Lung (tissue), 12 donors: Measurements from ENCODE around the gene CAMK2D. TPM values are rescaled to one million over a fixed set of nuclear protein-coding genes. Genes with fewer than 3 reads are reported as not detected.

ENCODE experiments used
- ATAC-seq: fragments of 200-7000 bp; cut with Tn5 transposase; one replicate; pipeline ENCODE4 v1.9.1; 2020; ENCODE audit warnings: moderate number of reproducible peaks; ENCODE audit not compliant: insufficient read depth, low FRiP score
- DNase-seq, 3 donors: peaks; one replicate each; pipeline ENCODE4 v3.0.0-alpha.2; 2013 to 2017
- H3K27ac ChIP-seq, 2 donors: one replicate each; pipeline ENCODE4 v1.5.1; 2013; ENCODE audit warnings: mild to moderate bottlenecking in 2 of 2, moderate library complexity in 2 of 2, control low read depth in 1 of 2, inconsistent platforms in 1 of 2, low read depth in 1 of 2, low read length in 1 of 2
- H3K27me3 ChIP-seq, 3 donors: one replicate each; pipeline ENCODE4 v1.5.1; 2013; ENCODE audit warnings: low read length in 2 of 3; ENCODE audit not compliant: control insufficient read depth in 3 of 3, insufficient read depth in 3 of 3
- H3K36me3 ChIP-seq, 4 donors: one replicate each; pipeline ENCODE4 v1.5.1; 2013; ENCODE audit warnings: low read length in 4 of 4, mild to moderate bottlenecking in 1 of 4, moderate library complexity in 1 of 4; ENCODE audit not compliant: control insufficient read depth in 4 of 4, insufficient read depth in 4 of 4
- H3K4me1 ChIP-seq, 5 donors: one replicate each; pipeline ENCODE4 v1.5.1; 2013; ENCODE audit warnings: low read length in 5 of 5, mild to moderate bottlenecking in 2 of 5, moderate library complexity in 1 of 5; ENCODE audit not compliant: control insufficient read depth in 5 of 5, insufficient read depth in 5 of 5
- H3K4me3 ChIP-seq: one replicate; pipeline ENCODE4 v1.5.1; 2013; ENCODE audit warnings: mild to moderate bottlenecking, control low read depth, moderate library complexity
- H3K9ac ChIP-seq, 2 donors: one replicate each; pipeline ENCODE4 v1.5.1; 2013; ENCODE audit warnings: low read length in 2 of 2, control low read depth in 1 of 2; ENCODE audit not compliant: insufficient read depth in 1 of 2
- H3K9me3 ChIP-seq, 4 donors: one replicate each; pipeline ENCODE4 v1.5.1; 2013; ENCODE audit warnings: low read length in 3 of 4, mild to moderate bottlenecking in 1 of 4, moderate library complexity in 1 of 4; ENCODE audit not compliant: control insufficient read depth in 4 of 4, insufficient read depth in 3 of 4
- WGBS, 2 donors: extraction: QIAGEN DNeasy Blood & Tissue Kit; methylation state at CpG; one replicate each; pipeline ENCODE4 v1.1.7; 2013; 5-methylcytosine and 5-hydroxymethylcytosine counted together
- polyA plus RNA-seq, 2 donors: library from polyadenylated mRNA; stranded (reverse); fragments of 200-250 nt; gene quantifications; one replicate each; pipeline ENCODE4 v1.2.1, GENCODE V29; 2013
- total RNA-seq, 2 donors: library from RNA; depleted of rRNA in 1 of 2; stranded (reverse); fragments of >200 nt in 1 of 2; gene quantifications; one replicate each; pipeline ENCODE4 v1.2.1, GENCODE V29; 2014 to 2021
- TF ChIP-seq, protein P1 (sequence below): IDR thresholded peaks from 2 replicates; pipeline ENCODE4 v1.5.1; 2012; ENCODE audit warnings: mild to moderate bottlenecking; ENCODE audit errors: control extremely low read depth, extremely low read depth
- donor health status: control.
- donor health status: control.
- donor health status: Bipolar disorder and iron deficiency.
- donor health status: healthy.
- donor health status: DM: yes; HTN: yes; CAD: no.

Gene CAMK2D
- total and polyA plus RNA-seq, 4 donors = 11.9 to 98.2 (median 36.6) TPM

DNA sequence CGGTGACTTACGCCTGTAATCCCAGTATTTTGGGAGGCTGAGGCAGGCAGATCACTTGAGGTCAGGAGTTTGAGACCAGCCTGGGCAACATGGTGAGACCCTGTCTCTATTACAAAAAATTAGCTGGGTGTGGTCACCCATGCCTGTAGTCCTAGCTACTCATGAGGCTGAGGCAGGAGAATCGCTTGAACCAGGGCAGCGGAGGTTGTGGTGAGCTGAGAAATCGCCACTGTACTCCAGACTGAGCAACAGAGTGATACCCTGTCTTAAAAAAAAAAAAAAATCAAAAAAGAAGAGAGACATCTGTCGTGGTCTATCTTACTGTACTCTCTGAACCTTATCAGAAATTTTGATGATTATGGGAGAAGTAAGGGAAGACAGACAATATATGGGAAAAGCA, 144.3 kb downstream of the CAMK2D start:
- H3K36me3 ChIP-seq = no peaks in the 10 kb centered on the region
- H3K27me3 ChIP-seq = no peaks in the 10 kb centered on the region
- DNase-seq (no peak), ATAC-seq (no peak)
- H3K9me3 ChIP-seq = no peaks in the 10 kb centered on the region
- H3K4me3 ChIP-seq = no peak overlapping the region
- TF ChIP-seq, protein P1, sequence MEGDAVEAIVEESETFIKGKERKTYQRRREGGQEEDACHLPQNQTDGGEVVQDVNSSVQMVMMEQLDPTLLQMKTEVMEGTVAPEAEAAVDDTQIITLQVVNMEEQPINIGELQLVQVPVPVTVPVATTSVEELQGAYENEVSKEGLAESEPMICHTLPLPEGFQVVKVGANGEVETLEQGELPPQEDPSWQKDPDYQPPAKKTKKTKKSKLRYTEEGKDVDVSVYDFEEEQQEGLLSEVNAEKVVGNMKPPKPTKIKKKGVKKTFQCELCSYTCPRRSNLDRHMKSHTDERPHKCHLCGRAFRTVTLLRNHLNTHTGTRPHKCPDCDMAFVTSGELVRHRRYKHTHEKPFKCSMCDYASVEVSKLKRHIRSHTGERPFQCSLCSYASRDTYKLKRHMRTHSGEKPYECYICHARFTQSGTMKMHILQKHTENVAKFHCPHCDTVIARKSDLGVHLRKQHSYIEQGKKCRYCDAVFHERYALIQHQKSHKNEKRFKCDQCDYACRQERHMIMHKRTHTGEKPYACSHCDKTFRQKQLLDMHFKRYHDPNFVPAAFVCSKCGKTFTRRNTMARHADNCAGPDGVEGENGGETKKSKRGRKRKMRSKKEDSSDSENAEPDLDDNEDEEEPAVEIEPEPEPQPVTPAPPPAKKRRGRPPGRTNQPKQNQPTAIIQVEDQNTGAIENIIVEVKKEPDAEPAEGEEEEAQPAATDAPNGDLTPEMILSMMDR = no peak
- H3K9ac ChIP-seq = no peak overlapping the region
- 93 to 95% methylated on average over 6 of the region's 6 CpGs for WGBS, 2 donors
- H3K4me1 ChIP-seq = peaks cover 0 to 7% (median 6%) of the 10 kb centered on the region in 5 donors
- peak overlapping the region in 1 of 2 donors; percentile 83 for H3K27ac ChIP-seq

DNA sequence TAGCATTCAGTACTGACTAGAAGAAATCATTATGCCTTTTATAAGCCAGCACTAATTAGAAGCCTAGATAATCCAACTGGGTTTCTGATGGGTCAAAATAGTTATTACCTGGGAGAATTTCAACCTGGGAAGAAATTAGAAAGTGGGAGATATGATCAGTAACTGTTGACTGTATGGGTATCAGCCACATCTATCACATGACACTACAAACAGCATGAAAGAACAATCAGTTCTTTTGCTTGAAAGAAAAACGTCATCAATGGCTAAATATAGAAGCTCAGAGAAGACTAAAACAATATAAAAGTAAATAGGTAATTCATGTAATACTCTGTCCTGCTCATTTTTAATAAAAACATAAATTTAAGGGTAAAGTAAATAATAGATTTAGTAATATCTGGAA, 145.1 kb downstream of the CAMK2D start:
- no peak overlapping the region for H3K9ac ChIP-seq
- peak overlapping the region in 1 of 2 donors; percentile 50 for H3K27ac ChIP-seq
- 42 to 53% methylated on average over 1 of the region's 1 CpG for WGBS, 2 donors
- no peaks in the 10 kb centered on the region for H3K9me3 ChIP-seq
- ATAC-seq = no peak
- TF ChIP-seq, protein P1 = no peak
- no peak for DNase-seq
- peaks cover 0 to 7% (median 6%) of the 10 kb centered on the region in 5 donors for H3K4me1 ChIP-seq
- no peaks in the 10 kb centered on the region for H3K27me3 ChIP-seq
- H3K36me3 ChIP-seq = no peaks in the 10 kb centered on the region
- no peak overlapping the region for H3K4me3 ChIP-seq

DNA sequence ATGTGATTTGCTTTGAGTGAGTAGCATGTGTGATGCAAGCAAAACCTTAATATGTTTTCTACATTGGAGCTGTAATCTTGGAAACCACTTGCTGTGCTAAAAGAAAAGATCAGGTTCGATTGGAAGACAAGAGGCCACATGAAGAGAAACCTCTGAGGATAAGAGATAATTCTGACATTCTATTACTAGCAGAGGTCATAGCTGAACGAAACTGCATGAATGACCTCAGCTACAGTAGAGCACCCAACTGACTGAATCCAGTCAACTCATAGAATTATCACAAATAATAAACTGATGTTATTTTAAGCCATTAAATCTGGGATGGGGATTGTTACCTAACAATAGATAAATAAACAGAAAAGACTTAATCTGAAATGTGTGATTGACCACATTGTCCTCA, 147.1 kb downstream of the CAMK2D start:
- Histone ChIP-seq H3K4me3 (no peak overlapping the region), H3K36me3 (no peaks in the 10 kb centered on the region), H3K9ac (no peak overlapping the region), H3K4me1 (peaks cover 0 to 10% (median 0%) of the 10 kb centered on the region in 5 donors), H3K9me3 (no peaks in the 10 kb centered on the region), H3K27ac (peak overlapping the region in 1 of 2 donors; percentile 66), H3K27me3 (no peaks in the 10 kb centered on the region)
- no peak for DNase-seq
- ATAC-seq = no peak
- WGBS, 2 donors = 87 to 95% methylated on average over 2 of the region's 2 CpGs
- TF ChIP-seq, protein P1 = no peak

DNA sequence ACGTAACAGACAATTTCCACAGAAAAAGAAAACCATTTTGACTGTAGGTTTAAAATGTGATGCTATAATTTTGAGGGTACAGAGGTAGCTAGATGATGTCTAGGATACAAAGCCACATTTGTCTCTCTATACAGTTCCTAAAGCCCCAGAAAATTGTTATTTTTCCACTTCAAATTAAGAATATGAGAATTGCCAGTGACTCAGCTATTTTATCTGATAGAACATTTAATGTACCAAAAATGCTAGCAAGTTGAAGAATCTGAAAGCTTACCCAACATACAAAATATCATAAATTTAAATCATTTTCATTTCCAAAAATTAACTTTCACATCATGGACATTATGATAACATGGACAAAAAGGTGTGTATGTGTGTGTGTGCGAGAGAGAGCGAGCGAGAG, 148.0 kb downstream of the CAMK2D start:
- Histone ChIP-seq H3K27ac (peak overlapping the region in 1 of 2 donors; percentile 65), H3K4me1 (peaks cover 0 to 9% (median 0%) of the 10 kb centered on the region in 5 donors), H3K36me3 (no peaks in the 10 kb centered on the region), H3K27me3 (no peaks in the 10 kb centered on the region), H3K4me3 (no peak overlapping the region), H3K9me3 (no peaks in the 10 kb centered on the region), H3K9ac (no peak overlapping the region)
- ATAC-seq (no peak), DNase-seq (no peak)
- WGBS, 2 donors = 99% methylated on average over 4 of the region's 4 CpGs
- TF ChIP-seq, protein P1 = no peak
